Activated T-helper 1 cell treated with anti-CD3 and anti-CD28 coated beads, Interleukin-12 subunit alpha, Interleukin-12 subunit beta, Interleukin-2, Interleukin-4 antibody, amounts not matched to agents 30 ng/mL and 10 ng/mL and 1 ng/mL, durations not matched to agents 14 hours and 24 hours and 36 hours (primary cell): ENCODE data around the gene TMEM164. TPM values are rescaled to one million over a fixed set of nuclear protein-coding genes. Genes with fewer than 3 reads are reported as not detected.
"Not testable (repeated sequence)": the region's sequence is repeated elsewhere in the genome, so short reads cannot be mapped to it uniquely, and the experiment has no call there.

ENCODE experiments used
- DNase-seq: peaks from one replicate; pipeline ENCODE4 v3.0.0; 2021; ENCODE audit warnings: low spot score
- H3K27ac Mint-ChIP-seq: one replicate; pipeline ENCODE4 v1.8.0; 2021; ENCODE audit warnings: mild to moderate bottlenecking, mixed read lengths
- H3K27me3 Mint-ChIP-seq: one replicate; pipeline ENCODE4 v1.8.0; 2022; ENCODE audit warnings: mild to moderate bottlenecking, moderate library complexity, mixed read lengths; ENCODE audit not compliant: insufficient read depth
- H3K36me3 Mint-ChIP-seq: one replicate; pipeline ENCODE4 v1.8.0; 2021; ENCODE audit warnings: low read depth, mixed read lengths
- H3K4me1 Mint-ChIP-seq: one replicate; pipeline ENCODE4 v1.8.0; 2021; ENCODE audit warnings: low read depth, mixed read lengths
- H3K4me3 Mint-ChIP-seq: one replicate; pipeline ENCODE4 v1.8.0; 2021; ENCODE audit warnings: mild to moderate bottlenecking, moderate library complexity, mixed read lengths
- H3K9me3 Mint-ChIP-seq: one replicate; pipeline ENCODE4 v1.8.0; 2021; ENCODE audit warnings: mixed read lengths
- intact Hi-C: fragments of 100-400 bp; cut with micrococcal nuclease; formaldehyde crosslinking; loops from one replicate; pipeline ENCODE4 v1.15.1; 2024
- total RNA-seq: library from RNA; stranded (reverse); gene quantifications from 2 replicates; pipeline ENCODE4 v1.2.3, GENCODE V29; 2022

TMEM164 gene
- total RNA-seq, 1 donor from 2014 or later = 19.1 TPM

DNA sequence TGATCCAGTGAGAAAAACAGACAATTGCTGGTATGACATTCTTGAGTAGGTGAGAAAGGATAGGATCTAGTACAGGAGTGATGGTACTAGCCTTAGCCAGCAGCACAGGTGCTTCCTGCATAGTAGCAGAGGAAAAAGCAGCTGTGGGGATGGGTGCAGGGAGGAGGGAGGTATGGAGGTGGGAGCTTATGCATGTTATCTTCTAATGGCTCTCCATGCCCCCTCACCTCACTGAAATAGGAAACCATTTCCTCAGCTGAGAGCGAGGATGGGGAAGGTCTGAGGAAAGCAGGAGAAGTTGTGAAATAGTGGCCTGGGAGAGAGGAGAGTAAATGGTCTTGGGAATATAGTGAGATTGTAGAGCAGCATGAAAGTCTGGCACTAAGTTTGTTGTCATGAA lies 136.3 kb downstream of the TMEM164 start:
- H3K4me1 Mint-ChIP-seq = no peaks in the 10 kb centered on the region
- H3K36me3 Mint-ChIP-seq = no peaks in the 10 kb centered on the region
- intact Hi-C loops = no loop called here

DNA sequence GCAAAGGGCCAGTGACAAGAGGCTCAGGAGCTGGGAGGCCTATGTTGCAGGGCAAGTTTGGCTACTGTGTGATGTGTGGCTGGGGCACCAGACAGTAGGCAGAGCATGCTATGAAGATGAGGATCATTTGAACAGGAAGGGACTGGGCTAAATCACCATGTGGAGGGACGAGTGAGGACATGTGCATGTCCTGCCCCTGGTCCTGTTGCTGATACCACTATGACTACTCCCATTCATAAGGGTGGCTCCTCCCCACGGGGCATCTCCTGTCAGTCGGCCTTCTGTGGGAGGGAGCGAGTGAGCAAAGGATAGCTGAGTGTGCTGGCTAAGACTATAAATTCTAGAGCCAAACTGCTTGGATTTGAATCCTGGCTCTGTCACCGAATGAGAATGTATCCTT lies 139.2 kb downstream of the TMEM164 start:
- H3K36me3 Mint-ChIP-seq = no peaks in the 10 kb centered on the region
- H3K4me1 Mint-ChIP-seq = no peaks in the 10 kb centered on the region
- H3K4me3 Mint-ChIP-seq = no peak overlapping the region
- H3K9me3 Mint-ChIP-seq = no peaks in the 10 kb centered on the region
- H3K27ac Mint-ChIP-seq = no peak overlapping the region
- intact Hi-C loops = loop anchor here (10.0 kb wide), 1 partner anchor 657 kb away; the partner anchor contains the start of gene GUCY2F
- DNase-seq = no peak
- H3K27me3 Mint-ChIP-seq = no peaks in the 10 kb centered on the region

More for the DNA sequence above, 136.3 kb downstream of the TMEM164 start:
- no peak for DNase-seq
- H3K9me3 Mint-ChIP-seq = no peaks in the 10 kb centered on the region
- H3K4me3 Mint-ChIP-seq = no peak overlapping the region
- no peak overlapping the region for H3K27ac Mint-ChIP-seq
- no peaks in the 10 kb centered on the region for H3K27me3 Mint-ChIP-seq

DNA sequence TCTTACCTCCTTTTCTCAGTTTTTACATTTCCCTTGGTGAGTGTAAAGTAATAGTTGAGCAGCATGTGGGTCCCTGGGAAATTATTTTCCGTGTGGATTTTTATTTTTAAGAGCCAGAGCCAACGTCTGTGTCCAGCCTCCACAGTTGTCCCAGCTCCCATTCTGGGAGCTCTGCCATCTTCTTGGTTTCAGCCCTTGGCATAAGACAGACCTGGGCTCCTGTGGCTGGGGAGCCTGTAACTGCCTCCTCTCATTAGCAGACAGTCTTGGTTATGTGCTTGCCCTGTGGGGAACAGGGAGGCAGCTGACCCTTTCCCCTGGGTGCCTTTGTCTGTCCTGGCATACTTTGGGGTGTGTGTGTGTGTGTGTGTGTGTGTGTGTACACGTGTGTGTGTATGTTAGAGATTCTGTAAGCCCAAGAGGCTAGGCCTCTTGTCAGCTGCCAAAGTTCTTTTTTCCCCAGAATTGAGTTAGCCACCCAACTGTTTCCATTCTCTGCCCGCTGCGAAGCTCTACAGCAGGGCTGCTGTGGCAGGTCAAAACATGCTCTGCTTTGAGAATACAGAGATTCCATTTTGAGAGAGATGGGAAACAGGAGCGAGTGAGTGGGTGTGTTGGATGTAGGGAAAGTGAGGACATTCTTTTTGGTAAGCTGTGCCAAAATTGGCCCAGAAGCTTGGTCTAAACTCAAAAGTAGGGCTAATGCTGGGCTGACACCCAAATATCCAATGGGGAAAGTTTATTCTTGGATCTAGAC lies 140.7 kb downstream of the TMEM164 start:
- no peaks in the 10 kb centered on the region for H3K9me3 Mint-ChIP-seq
- H3K4me1 Mint-ChIP-seq = no peaks in the 10 kb centered on the region
- H3K4me3 Mint-ChIP-seq = no peak overlapping the region
- intact Hi-C loops = loop anchor here (10.0 kb wide), 1 partner anchor 659 kb away; the partner anchor contains the start of gene GUCY2F
- DNase-seq = no peak
- H3K27ac Mint-ChIP-seq = no peak overlapping the region
- H3K36me3 Mint-ChIP-seq = no peaks in the 10 kb centered on the region
- H3K27me3 Mint-ChIP-seq = no peaks in the 10 kb centered on the region

DNA sequence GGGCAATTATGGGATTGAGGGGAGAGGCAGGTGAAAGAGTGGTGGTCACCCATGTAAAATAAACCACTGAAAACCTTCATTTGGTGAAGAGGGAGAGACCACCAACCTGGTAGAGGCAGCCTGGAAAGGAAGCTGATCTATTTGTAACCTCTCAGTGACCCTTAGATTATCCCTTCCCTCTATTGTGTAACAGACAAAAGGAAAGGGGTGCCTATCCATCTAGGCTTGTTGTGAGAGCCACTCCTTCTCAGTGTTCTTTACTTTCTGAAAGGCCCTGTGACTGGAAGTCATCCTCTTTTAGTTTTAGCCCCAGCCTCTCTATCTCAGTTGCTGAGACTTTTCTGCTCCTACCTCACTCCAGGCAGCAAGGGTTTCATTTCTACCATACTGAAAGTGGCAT lies 142.4 kb downstream of the TMEM164 start:
- Mint-ChIP-seq H3K36me3 (peaks cover 2% of the 10 kb centered on the region), H3K4me1 (no peaks in the 10 kb centered on the region), H3K27ac (no peak overlapping the region), H3K4me3 (no peak overlapping the region), H3K9me3 (no peaks in the 10 kb centered on the region), H3K27me3 (no peaks in the 10 kb centered on the region)
- no peak for DNase-seq
- intact Hi-C loops = loop anchor here (10.0 kb wide), 1 partner anchor 661 kb away; the partner anchor contains the start of gene GUCY2F

DNA sequence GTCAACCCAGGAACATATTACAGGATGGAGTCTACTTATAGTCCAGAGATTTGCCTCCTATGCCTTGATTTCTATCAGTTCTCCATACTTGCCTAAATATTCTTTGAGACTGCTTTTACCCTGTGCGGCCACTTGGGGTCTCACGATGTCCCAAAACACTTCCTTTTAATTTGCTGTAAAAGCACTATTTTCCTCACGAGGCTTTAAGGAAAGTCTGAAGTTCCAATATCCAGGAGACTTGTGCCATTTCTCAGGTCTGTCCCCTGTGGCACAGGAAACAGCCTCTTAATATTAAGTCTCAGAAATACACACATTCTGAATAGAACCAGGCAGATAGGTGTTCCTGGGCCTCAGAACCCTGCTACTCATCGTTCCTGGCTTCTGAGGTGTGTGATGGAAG lies 142.9 kb downstream of the TMEM164 start:
- Mint-ChIP-seq H3K36me3 (peaks cover 2% of the 10 kb centered on the region), H3K4me3 (no peak overlapping the region), H3K4me1 (no peaks in the 10 kb centered on the region), H3K27ac (no peak overlapping the region), H3K27me3 (no peaks in the 10 kb centered on the region), H3K9me3 (no peaks in the 10 kb centered on the region)
- no peak for DNase-seq
- intact Hi-C loops = loop anchor here (2.0 to 10.0 kb wide), 2 partner anchors 235 to 661 kb away; partner anchors contain the start of gene GUCY2F

DNA sequence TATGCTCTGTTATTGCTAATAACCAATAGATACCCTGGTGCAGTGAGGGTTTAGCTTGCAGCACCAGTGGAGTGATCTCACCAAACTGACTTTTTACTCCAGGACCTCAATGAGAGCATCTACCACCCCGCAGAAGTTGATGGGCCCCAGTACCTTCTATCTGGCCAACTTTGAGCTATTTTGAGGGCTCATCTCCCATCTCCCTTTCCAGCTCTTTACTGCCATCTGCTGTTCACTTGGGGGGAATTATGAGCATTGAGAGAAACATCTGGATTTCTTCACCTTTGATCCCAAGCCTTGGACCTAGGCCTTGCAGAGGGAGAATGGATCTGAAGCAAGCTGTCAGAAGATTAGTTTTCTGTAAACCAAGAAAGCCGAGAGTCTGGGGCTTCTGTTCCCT lies 143.6 kb downstream of the TMEM164 start:
- Mint-ChIP-seq H3K27ac (no peak overlapping the region), H3K4me3 (no peak overlapping the region), H3K27me3 (no peaks in the 10 kb centered on the region), H3K9me3 (no peaks in the 10 kb centered on the region), H3K4me1 (no peaks in the 10 kb centered on the region), H3K36me3 (peaks cover 2% of the 10 kb centered on the region)
- no peak for DNase-seq
- intact Hi-C loops = loop anchor here (2.0 to 10.0 kb wide), 2 partner anchors 236 to 662 kb away; partner anchors contain the start of gene GUCY2F

DNA sequence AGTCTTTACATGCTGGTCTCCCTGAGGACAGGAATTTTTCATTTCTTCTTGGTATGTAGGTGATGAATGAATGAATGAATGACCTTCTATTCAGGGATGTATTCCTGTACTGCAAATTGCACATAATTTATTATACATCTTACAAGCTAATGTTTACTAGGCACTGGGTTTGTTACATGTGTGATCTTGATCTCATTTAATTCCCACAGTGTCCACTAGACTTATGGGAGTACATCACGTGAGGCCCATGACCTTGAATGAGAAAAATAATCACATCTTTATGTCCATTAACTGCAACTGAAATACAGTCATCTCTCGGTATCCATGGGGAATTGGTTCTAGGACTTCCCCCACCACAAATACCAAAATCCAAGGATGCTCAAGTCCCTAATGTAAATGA lies 150.3 kb downstream of the TMEM164 start:
- peaks cover 6% of the 10 kb centered on the region for H3K4me1 Mint-ChIP-seq
- H3K36me3 Mint-ChIP-seq = peaks cover 3% of the 10 kb centered on the region
- intact Hi-C loops = no loop called here
- no peak for DNase-seq
- H3K9me3 Mint-ChIP-seq = no peaks in the 10 kb centered on the region
- no peak overlapping the region for H3K4me3 Mint-ChIP-seq
- no peak overlapping the region for H3K27ac Mint-ChIP-seq
- H3K27me3 Mint-ChIP-seq = no peaks in the 10 kb centered on the region

DNA sequence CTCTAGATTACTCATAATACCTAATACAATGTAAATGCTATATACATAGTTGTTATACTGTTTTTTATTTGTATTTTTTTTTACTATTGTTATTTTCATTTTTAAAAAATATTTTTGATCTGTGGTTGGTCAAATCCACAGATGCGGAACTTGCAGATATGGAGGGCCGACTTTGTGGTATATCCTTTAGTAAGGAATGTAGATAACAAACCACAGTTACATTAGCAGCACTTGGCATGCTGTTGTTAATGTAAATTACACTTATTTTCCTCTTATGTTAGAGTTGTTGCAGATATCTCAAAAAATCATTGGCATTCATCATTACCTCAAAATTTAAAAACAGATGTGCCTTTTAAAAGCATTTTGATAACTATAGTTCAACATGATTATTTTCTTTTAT lies 151.0 kb downstream of the TMEM164 start:
- Mint-ChIP-seq H3K4me1 (peaks cover 7% of the 10 kb centered on the region), H3K4me3 (no peak overlapping the region), H3K27ac (no peak overlapping the region), H3K9me3 (no peaks in the 10 kb centered on the region), H3K36me3 (peaks cover 3% of the 10 kb centered on the region), H3K27me3 (no peaks in the 10 kb centered on the region)
- no peak for DNase-seq
- intact Hi-C loops = no loop called here

DNA sequence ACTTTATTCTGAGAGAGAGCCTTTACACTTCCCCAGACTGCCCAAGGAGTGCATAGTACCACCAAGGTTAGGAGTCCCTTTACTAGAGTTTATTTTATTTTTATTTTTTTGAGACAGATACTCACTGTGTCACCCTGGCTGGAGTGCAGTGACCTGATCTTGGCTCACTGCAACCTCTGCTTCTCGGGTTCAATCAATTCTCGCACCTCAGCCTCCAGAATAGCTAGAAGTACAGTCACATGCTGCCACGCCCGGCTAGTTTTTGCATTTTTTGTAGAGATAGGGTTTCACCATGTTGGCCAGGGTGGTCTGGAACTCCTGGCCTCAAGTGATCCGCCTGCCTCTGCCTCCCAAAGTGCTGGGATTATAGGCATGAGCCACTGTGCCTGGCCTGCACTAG lies 151.4 kb downstream of the TMEM164 start:
- H3K4me3 Mint-ChIP-seq, intact Hi-C loops, DNase-seq, H3K27ac Mint-ChIP-seq, H3K9me3 Mint-ChIP-seq, H3K36me3 Mint-ChIP-seq, H3K27me3 Mint-ChIP-seq: not testable (repeated sequence)
- peaks cover 11% of the 10 kb centered on the region for H3K4me1 Mint-ChIP-seq

DNA sequence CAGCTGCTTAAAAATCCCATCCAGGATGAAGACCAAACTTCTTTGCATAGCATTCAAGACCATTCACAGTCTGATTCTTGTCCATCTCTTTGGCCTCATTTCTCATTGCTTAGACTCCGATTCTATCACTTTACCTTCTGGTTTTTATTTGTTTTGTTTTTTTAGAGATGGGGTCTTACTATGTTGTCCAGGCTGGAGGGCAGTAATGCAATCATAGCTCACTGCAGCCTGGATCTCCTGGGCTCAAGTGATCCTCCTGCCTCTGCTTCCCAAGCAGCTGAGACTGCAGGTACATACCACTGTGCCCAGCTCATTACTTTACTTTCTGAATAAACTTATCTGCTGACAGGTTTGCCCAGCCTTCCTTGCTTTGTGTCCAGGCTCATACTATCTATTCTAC lies 152.8 kb downstream of the TMEM164 start:
- intact Hi-C loops = loop anchor here (1.0 kb wide), 2 partner anchors 253 to 258 kb away; no protein-coding TSS in a partner anchor

DNA sequence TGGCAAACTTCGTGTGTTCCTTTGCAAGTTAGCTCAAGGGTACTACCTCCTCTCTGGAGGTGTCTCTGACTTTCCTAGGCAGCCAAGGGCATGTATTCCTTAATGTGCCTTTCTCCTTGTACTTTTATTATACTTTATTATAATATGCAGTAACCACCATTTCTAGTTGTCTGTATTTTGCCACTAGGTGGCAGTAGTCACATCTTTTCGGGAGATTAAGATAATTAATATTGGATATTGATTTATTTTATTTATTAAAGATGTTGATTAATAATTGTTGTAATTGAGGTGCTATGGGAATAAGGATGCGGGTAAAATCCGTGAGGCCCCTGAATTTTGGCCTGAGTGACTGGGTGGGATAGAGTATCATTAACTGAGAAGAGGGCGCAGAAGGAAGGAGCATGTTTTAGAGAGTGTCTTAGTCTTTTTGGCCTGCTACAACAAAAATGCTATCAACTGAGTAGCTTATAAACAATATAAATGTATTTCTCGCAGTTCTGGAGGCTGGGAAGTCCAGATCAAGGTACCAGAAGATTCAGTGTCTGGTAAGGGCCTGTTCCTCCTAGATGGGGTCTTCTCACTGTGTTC lies 153.3 kb downstream of the TMEM164 start:
- H3K4me3 Mint-ChIP-seq = no peak overlapping the region
- peaks cover 2% of the 10 kb centered on the region for H3K36me3 Mint-ChIP-seq
- H3K9me3 Mint-ChIP-seq = no peaks in the 10 kb centered on the region
- H3K4me1 Mint-ChIP-seq = peaks cover 20% of the 10 kb centered on the region
- H3K27ac Mint-ChIP-seq = no peak overlapping the region
- no peaks in the 10 kb centered on the region for H3K27me3 Mint-ChIP-seq
- no peak for DNase-seq
- intact Hi-C loops = loop anchor here (1.0 kb wide), 2 partner anchors 252 to 257 kb away; no protein-coding TSS in a partner anchor

More for the DNA sequence above, 152.8 kb downstream of the TMEM164 start:
- H3K9me3 Mint-ChIP-seq = no peaks in the 10 kb centered on the region
- H3K27ac Mint-ChIP-seq = no peak overlapping the region
- peaks cover 20% of the 10 kb centered on the region for H3K4me1 Mint-ChIP-seq
- H3K4me3 Mint-ChIP-seq = no peak overlapping the region
- DNase-seq = no peak
- no peaks in the 10 kb centered on the region for H3K27me3 Mint-ChIP-seq
- H3K36me3 Mint-ChIP-seq = peaks cover 2% of the 10 kb centered on the region

DNA sequence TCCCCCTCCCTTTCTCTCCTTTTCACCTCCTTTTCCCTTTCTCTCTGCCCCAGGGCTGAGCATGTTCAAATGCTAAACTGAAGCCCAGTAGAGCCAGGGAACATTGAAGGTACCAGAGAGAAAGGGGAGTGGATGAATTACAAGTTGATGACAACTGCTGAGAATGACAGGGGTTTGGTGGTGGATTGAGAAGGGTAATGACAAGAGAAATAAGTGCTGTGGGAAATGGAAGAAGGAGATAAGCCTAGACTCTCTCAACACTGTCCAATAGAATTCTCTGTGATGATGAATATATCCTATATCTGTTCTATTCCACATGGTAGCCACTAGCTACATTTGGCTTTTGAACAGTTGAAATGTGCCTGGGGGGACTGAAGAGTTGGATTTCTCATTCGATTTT lies 154.5 kb downstream of the TMEM164 start:
- intact Hi-C loops = no loop called here
- no peak for DNase-seq
- H3K27ac Mint-ChIP-seq = no peak overlapping the region
- H3K36me3 Mint-ChIP-seq = peaks cover 2% of the 10 kb centered on the region
- H3K4me3 Mint-ChIP-seq = no peak overlapping the region
- H3K27me3 Mint-ChIP-seq = no peaks in the 10 kb centered on the region
- peaks cover 20% of the 10 kb centered on the region for H3K4me1 Mint-ChIP-seq
- H3K9me3 Mint-ChIP-seq = no peaks in the 10 kb centered on the region

DNA sequence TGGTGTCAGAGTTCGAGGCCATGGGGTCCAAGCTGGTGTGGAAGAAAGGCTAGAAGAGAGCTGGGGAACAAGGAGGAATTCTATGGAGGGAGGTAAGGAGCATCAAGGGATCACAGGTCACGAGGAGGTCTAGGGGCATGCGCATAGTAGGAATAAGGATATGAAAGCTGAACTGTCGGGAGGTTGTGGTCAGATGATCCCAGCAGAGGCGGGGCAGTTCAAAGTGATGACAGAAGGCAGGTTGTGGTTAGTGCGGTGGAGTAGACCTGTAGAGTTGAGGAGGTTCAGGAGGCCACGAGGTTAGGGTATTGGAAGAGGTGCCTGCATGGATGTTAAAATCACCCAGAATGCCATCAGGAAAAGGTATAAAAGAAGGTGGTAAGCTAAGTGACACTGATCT lies 156.3 kb downstream of the TMEM164 start:
- no peak for DNase-seq
- H3K4me3 Mint-ChIP-seq = no peak overlapping the region
- no peaks in the 10 kb centered on the region for H3K36me3 Mint-ChIP-seq
- H3K4me1 Mint-ChIP-seq = peaks cover 20% of the 10 kb centered on the region
- H3K27me3 Mint-ChIP-seq = no peaks in the 10 kb centered on the region
- peak overlapping the region; percentile 14 for H3K27ac Mint-ChIP-seq
- no peaks in the 10 kb centered on the region for H3K9me3 Mint-ChIP-seq
- intact Hi-C loops = no loop called here
